ENCODE results near the gene CFAP46. TPM values are rescaled to one million over a fixed set of nuclear protein-coding genes. Genes with fewer than 3 reads are reported as not detected.

CFAP46 gene
- total RNA-seq, 1 donor from 2014 or later: 1.3 TPM

DNA sequence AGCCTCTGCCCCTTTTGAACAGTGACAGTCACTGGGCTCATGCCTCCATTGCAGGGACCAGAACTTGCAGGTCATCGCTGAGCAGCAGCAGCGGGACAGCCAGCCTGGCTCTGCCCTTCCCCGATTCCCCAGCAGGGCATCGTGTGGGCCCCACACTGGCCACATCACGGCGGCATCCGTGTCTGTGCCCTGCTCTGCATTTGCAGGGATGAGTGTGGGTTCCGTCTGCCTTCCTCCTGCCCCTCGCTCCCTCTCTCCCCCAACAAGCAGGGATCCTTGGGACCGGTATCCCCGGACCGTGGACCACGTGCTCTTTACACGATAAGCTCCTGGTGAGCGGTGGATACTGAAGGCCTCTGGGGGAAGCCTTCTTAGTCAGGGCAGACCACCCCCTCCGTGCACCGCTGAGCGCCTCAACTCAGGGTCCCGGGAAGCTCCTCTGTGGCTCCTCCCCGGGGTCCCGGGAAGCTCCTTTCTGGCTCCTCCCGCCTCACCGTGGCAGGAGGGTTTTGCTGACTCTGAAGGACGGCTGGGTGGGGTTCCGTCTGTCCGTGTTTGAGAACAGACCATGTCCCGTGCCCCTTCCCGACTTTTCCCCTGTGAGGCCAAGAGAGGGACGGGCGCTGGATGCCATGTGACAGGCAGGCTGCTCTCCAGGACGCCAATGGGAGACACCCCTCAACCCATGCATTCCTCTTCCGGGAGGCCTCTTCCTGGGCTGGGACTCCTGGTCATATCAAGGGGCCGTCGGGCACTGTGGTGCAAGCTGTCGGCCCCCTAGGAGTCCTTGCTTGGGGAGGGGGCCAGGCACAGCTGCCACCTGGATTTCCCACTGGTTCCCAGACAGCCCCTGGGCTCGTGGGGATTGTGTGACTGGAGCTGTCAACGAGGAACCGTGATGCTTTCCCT, 132.9 kb downstream of the CFAP46 start:
- H2AFZ ChIP-seq (ENCODE audit: low read depth, low read length): no peak overlapping the region
- Mint-ChIP-seq H3K4me3 (ENCODE audit: unreplicated experiment) (no peak overlapping the region), H3K9me3 (ENCODE audit: unreplicated experiment) (no peaks in the 10 kb centered on the region), H3K27ac (ENCODE audit: unreplicated experiment) (no peak overlapping the region), H3K4me1 (ENCODE audit: low read depth, unreplicated experiment) (no peaks in the 10 kb centered on the region), H3K27me3 (ENCODE audit: low read depth, unreplicated experiment) (peaks cover 12% of the 10 kb centered on the region), H3K36me3 (ENCODE audit: low read depth, unreplicated experiment) (no peaks in the 10 kb centered on the region)
- H3K9ac ChIP-seq (ENCODE audit: low read length): no peak overlapping the region
- no peak overlapping the region for H3K4me3 ChIP-seq (ENCODE audit: insufficient read depth, low read depth, low read length)
- H3K27me3 ChIP-seq (ENCODE audit: insufficient read depth, low read length): no peaks in the 10 kb centered on the region
- no peaks in the 10 kb centered on the region for H3K4me1 ChIP-seq (ENCODE audit: insufficient read depth, low read length)
- TF ChIP-seq, protein P1, sequence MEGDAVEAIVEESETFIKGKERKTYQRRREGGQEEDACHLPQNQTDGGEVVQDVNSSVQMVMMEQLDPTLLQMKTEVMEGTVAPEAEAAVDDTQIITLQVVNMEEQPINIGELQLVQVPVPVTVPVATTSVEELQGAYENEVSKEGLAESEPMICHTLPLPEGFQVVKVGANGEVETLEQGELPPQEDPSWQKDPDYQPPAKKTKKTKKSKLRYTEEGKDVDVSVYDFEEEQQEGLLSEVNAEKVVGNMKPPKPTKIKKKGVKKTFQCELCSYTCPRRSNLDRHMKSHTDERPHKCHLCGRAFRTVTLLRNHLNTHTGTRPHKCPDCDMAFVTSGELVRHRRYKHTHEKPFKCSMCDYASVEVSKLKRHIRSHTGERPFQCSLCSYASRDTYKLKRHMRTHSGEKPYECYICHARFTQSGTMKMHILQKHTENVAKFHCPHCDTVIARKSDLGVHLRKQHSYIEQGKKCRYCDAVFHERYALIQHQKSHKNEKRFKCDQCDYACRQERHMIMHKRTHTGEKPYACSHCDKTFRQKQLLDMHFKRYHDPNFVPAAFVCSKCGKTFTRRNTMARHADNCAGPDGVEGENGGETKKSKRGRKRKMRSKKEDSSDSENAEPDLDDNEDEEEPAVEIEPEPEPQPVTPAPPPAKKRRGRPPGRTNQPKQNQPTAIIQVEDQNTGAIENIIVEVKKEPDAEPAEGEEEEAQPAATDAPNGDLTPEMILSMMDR (IDR thresholded peaks at IDR 0.05; ENCODE audit: insufficient read depth, low read depth, low read length): no peak
- TF ChIP-seq EZH2 (IDR thresholded peaks at IDR 0.05; ENCODE audit: insufficient read depth, low read length): no peak
- no peak overlapping the region for H3K27ac ChIP-seq (ENCODE audit: low read depth, low read length)
- H3K79me2 ChIP-seq (ENCODE audit: insufficient read depth, low read length): no peaks in the 10 kb centered on the region
- no peaks in the 10 kb centered on the region for H4K20me1 ChIP-seq (ENCODE audit: insufficient read depth, low read length)
- no peak for DNase-seq (ENCODE audit: low read depth)
- H3K9me3 ChIP-seq (ENCODE audit: insufficient read depth, low read depth, low read length): no peaks in the 10 kb centered on the region
- no peaks in the 10 kb centered on the region for H3K36me3 ChIP-seq (ENCODE audit: insufficient read depth, low read length)
- FAIRE-seq: no peak
- no peak overlapping the region for H3K4me2 ChIP-seq (ENCODE audit: low read length)

DNA sequence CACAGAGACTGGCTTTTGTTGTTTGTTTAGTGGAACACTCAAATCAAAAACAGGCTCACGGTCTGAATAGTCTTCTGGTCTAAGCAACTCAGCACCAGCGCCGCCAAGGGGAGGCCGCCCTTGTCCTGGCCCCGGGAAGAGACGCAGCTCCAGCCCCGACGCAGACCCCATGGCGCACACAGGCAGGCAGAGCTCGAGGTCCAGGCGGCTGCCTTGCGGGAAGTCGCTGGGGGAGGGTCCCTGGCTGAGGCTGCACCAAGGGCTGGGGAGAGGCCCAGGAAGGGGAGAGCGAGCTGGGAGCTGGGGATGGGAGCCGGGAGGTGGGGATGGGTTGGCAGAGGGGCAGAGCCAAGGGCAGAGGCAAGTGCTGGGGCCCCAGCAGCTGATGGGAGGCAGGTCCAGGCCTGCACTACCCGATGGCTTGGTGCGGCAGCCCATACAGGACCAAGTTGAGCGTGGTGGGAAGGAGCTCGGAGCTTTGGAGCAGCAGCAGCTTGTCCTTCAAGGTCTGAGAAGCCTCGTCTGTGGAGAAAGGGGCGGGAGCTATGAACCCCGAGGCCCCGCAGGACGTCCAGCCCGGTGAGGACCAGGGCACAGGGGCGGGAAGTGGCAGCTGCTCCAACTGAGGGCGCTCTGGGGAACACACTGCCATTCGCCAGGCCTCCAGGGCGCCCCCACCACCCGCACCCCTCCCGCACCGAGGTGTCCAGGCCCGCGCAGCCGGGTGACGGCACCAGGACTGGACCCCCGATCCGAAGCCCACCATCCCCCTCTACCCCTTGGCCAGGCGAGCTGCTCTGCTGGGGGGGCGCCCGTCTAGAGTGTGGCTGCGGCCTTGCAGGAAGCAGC, 133.8 kb downstream of the CFAP46 start:
- no peaks in the 10 kb centered on the region for H3K9me3 ChIP-seq (ENCODE audit: insufficient read depth, low read depth, low read length)
- H2AFZ ChIP-seq (ENCODE audit: low read depth, low read length): no peak overlapping the region
- FAIRE-seq: no peak
- no peaks in the 10 kb centered on the region for H3K4me1 ChIP-seq (ENCODE audit: insufficient read depth, low read length)
- no peak overlapping the region for H3K27ac ChIP-seq (ENCODE audit: low read depth, low read length)
- no peak overlapping the region for H3K4me3 ChIP-seq (ENCODE audit: insufficient read depth, low read depth, low read length)
- TF ChIP-seq EZH2 (IDR thresholded peaks at IDR 0.05; ENCODE audit: insufficient read depth, low read length): no peak
- TF ChIP-seq, protein P1 (IDR thresholded peaks at IDR 0.05; ENCODE audit: insufficient read depth, low read depth, low read length): no peak
- H4K20me1 ChIP-seq (ENCODE audit: insufficient read depth, low read length): no peaks in the 10 kb centered on the region
- H3K36me3 ChIP-seq (ENCODE audit: insufficient read depth, low read length): no peaks in the 10 kb centered on the region
- H3K4me2 ChIP-seq (ENCODE audit: low read length): no peak overlapping the region
- no peaks in the 10 kb centered on the region for H3K79me2 ChIP-seq (ENCODE audit: insufficient read depth, low read length)
- H3K36me3 Mint-ChIP-seq (ENCODE audit: low read depth, unreplicated experiment): no peaks in the 10 kb centered on the region
- no peaks in the 10 kb centered on the region for H3K27me3 ChIP-seq (ENCODE audit: insufficient read depth, low read length)
- DNase-seq (ENCODE audit: low read depth): no peak
- no peaks in the 10 kb centered on the region for H3K9me3 Mint-ChIP-seq (ENCODE audit: unreplicated experiment)
- H3K4me1 Mint-ChIP-seq (ENCODE audit: low read depth, unreplicated experiment): no peaks in the 10 kb centered on the region
- H3K4me3 Mint-ChIP-seq (ENCODE audit: unreplicated experiment): no peak overlapping the region
- H3K27ac Mint-ChIP-seq (ENCODE audit: unreplicated experiment): no peak overlapping the region
- H3K9ac ChIP-seq (ENCODE audit: low read length): no peak overlapping the region
- peaks cover 13% of the 10 kb centered on the region for H3K27me3 Mint-ChIP-seq (ENCODE audit: low read depth, unreplicated experiment)

Data from astrocyte (in vitro differentiated cells and primary cell).